Body of pancreas (tissue), 4 donors: ENCODE measurements around the gene ALG5.

ENCODE experiments used
- POLR2A ChIP-seq, 3 donors: fragments of 450-650 bp; IDR thresholded peaks; one replicate each; pipeline ENCODE4 v1.6.1; 2016; ENCODE audit warnings: antibody characterized with exemption in 3 of 3, mild to moderate bottlenecking in 2 of 3
- TF ChIP-seq, protein P1 (sequence below), 7 experiments: fragments of 450-650 bp in 4 of 7; fragments of 200-600 bp in 3 of 7; sonication (generic) in 3 of 7; IDR thresholded peaks; one replicate each; pipeline ENCODE4 v1.5.1; 2016 to 2019; ENCODE audit warnings: antibody characterized with exemption in 7 of 7

- TF ChIP-seq, protein P1, sequence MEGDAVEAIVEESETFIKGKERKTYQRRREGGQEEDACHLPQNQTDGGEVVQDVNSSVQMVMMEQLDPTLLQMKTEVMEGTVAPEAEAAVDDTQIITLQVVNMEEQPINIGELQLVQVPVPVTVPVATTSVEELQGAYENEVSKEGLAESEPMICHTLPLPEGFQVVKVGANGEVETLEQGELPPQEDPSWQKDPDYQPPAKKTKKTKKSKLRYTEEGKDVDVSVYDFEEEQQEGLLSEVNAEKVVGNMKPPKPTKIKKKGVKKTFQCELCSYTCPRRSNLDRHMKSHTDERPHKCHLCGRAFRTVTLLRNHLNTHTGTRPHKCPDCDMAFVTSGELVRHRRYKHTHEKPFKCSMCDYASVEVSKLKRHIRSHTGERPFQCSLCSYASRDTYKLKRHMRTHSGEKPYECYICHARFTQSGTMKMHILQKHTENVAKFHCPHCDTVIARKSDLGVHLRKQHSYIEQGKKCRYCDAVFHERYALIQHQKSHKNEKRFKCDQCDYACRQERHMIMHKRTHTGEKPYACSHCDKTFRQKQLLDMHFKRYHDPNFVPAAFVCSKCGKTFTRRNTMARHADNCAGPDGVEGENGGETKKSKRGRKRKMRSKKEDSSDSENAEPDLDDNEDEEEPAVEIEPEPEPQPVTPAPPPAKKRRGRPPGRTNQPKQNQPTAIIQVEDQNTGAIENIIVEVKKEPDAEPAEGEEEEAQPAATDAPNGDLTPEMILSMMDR (IDR thresholded peaks at IDR 0.05) = no peak
- TF ChIP-seq POLR2A (IDR thresholded peaks at IDR 0.05) = no peak
Observed at GRCh38 chr13:36986462-36987240, 12.5 kb downstream of the ALG5 start.
